Large intestine (tissue), 3 donors: ENCODE results near the gene ADARB2. TPM values are rescaled to one million over a fixed set of nuclear protein-coding genes. Genes with fewer than 3 reads are reported as not detected.
A peak's percentile ranks its signal among the peaks of the same experiment; 100 is the strongest.

Experiments
- DNase-seq, 2 donors: peaks; one replicate each; pipeline versions ENCODE4 v3.0.0 to v3.0.0-alpha.2; 2013
- H3K27ac ChIP-seq: one replicate; pipeline ENCODE4 v1.5.1; 2013; ENCODE audit warnings: low read length
- H3K27me3 ChIP-seq: 2 replicates; pipeline ENCODE4 v1.6.1; 2013; ENCODE audit warnings: low read length; ENCODE audit not compliant: control insufficient read depth, insufficient read depth
- H3K36me3 ChIP-seq: 2 replicates; pipeline ENCODE4 v1.6.1; 2013; ENCODE audit warnings: low read length; ENCODE audit not compliant: control insufficient read depth, insufficient read depth
- H3K4me1 ChIP-seq: one replicate; pipeline ENCODE4 v1.6.1; 2013; ENCODE audit warnings: low read length; ENCODE audit not compliant: control insufficient read depth, insufficient read depth
- H3K4me3 ChIP-seq: one replicate; pipeline ENCODE4 v1.5.1; 2013; ENCODE audit warnings: low read length
- H3K9me3 ChIP-seq: one replicate; pipeline ENCODE4 v1.6.1; 2013; ENCODE audit warnings: mild to moderate bottlenecking, low read depth, low read length, moderate library complexity; ENCODE audit not compliant: control insufficient read depth
- WGBS: methylation state at CpG from one replicate; pipeline ENCODE4 v1.1.5; 2013; ENCODE audit warnings: low lambda C conversion rate; ENCODE audit not compliant: insufficient coverage; 5-methylcytosine and 5-hydroxymethylcytosine counted together
- polyA plus RNA-seq: library from polyadenylated mRNA; unstranded; fragments of 120-200 nt; gene quantifications from one replicate; pipeline ENCODE4 v1.2.1, GENCODE V29; 2013

Gene ADARB2
- polyA plus RNA-seq, 1 donor: 0.52 TPM

DNA sequence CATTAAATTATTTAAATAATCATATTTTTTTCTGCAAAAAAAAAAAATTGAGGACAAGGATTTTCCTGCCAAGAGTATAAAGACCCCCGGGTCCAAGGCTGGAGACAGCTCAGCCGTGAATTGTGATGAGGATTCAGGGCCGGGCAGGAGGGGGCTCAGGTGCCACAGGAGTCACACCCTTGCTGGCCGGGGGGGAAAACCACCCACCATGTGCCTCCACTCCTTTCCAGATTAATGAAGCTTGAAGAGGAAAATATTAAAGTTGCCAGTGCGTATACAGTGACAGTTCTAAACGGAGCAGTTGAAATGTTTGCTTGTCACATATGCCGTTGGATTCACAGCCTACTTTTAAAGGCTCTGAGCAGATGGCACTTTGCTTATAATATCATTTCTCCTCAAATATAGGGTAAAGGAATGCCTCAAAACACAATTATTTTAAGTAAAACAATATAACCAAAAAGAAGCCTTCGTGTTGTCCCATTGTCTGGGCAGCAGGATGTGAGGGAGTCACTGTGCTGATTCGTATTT lies 49.6 kb downstream of the ADARB2 start:
- H3K27me3 ChIP-seq: no peaks in the 10 kb centered on the region
- peaks cover 3% of the 10 kb centered on the region for H3K9me3 ChIP-seq
- DNase-seq: no peak
- no peak overlapping the region for H3K27ac ChIP-seq
- H3K4me3 ChIP-seq: no peak overlapping the region
- H3K36me3 ChIP-seq: no peaks in the 10 kb centered on the region
- WGBS: no CpG with 5 or more reads among the region's 9 CpGs
- H3K4me1 ChIP-seq: peaks cover 9% of the 10 kb centered on the region

DNA sequence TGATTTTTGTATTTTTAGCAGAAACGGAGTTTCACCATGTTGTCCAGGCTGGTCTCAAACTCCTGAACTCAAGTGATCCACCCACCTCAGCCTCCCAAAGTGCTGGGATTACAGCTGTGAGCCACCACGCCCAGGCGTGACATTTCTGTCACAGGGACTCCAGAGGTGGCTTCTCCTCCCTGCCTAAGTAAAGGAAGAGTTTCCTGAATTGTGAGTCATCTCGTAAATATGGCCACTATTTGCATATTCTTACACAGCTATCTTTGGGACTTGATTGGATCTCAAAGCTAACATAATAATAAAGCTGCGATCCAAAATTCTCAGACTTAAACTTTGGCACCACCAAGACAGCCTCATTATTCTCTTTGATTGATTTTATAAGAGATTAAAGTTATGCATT lies 50.1 kb downstream of the ADARB2 start:
- Histone ChIP-seq H3K4me3 (no peak overlapping the region), H3K9me3 (peaks cover 3% of the 10 kb centered on the region), H3K4me1 (peaks cover 9% of the 10 kb centered on the region), H3K36me3 (no peaks in the 10 kb centered on the region), H3K27me3 (no peaks in the 10 kb centered on the region), H3K27ac (no peak overlapping the region)
- 83% methylated on average over 1 of the region's 5 CpGs for WGBS
- no peak for DNase-seq

DNA sequence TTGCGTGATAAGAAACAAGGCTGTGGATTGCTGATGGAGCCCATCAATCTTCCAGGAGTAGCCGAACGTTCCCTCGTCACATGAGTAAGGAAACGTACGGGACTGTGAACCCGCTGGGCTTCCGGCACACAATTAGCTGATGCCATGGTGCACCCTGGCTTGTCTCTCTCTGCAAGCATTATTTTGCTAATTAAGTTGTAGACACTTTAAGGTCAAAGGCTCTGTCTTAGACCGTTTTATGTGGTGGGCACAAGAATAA lies 50.9 kb downstream of the ADARB2 start:
- H3K27me3 ChIP-seq: no peaks in the 10 kb centered on the region
- H3K4me1 ChIP-seq: peaks cover 9% of the 10 kb centered on the region
- H3K4me3 ChIP-seq: no peak overlapping the region
- H3K36me3 ChIP-seq: no peaks in the 10 kb centered on the region
- H3K9me3 ChIP-seq: peaks cover 3% of the 10 kb centered on the region
- peak in 1 of 2 donors; percentile 14 for DNase-seq
- 33% methylated on average over 1 of the region's 9 CpGs for WGBS
- peak overlapping the region; percentile 86 for H3K27ac ChIP-seq

DNA sequence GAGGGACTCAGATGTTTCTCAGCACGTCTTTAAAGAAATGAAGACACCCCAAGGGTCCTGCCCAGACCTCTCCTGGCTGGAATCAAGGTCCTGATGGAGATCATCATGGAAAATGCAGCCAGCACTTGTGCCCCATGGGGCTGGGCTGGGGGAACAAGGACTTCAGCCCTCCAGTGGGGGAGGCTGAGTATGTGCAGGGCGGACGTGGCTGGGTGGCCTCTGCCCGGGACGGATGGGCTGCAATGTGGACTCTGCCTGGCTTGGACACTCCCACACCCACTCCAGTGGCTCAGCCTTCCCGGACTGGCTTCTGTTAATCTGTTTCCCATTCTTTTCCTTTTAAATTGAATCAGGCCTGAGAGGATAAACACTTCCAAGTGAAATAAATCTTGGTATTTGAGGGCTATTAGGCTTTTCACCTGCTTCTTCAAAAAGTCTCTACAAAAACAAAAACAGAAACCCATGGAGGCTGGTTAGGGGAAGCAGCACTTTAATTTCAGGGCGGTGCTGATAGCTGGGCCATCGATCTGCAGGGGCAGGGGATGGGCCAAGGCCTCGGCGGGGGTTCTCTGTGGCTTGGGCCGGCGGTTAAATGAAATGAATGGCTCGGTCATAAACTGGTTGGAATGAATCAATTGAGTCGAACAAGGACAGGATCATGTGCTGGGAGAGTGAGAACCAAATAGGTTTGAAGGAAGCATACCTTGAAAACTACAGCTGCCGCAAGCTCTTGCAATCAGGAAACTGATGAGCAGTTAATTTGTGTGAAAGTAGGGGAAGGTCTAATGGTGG lies 51.4 kb downstream of the ADARB2 start:
- H3K4me1 ChIP-seq: peaks cover 9% of the 10 kb centered on the region
- 60% methylated on average over 4 of the region's 15 CpGs for WGBS
- H3K36me3 ChIP-seq: no peaks in the 10 kb centered on the region
- H3K27ac ChIP-seq: peak overlapping the region; percentile 86
- peaks cover 3% of the 10 kb centered on the region for H3K9me3 ChIP-seq
- peak; percentile 63 to 76 for DNase-seq
- no peaks in the 10 kb centered on the region for H3K27me3 ChIP-seq
- H3K4me3 ChIP-seq: no peak overlapping the region

DNA sequence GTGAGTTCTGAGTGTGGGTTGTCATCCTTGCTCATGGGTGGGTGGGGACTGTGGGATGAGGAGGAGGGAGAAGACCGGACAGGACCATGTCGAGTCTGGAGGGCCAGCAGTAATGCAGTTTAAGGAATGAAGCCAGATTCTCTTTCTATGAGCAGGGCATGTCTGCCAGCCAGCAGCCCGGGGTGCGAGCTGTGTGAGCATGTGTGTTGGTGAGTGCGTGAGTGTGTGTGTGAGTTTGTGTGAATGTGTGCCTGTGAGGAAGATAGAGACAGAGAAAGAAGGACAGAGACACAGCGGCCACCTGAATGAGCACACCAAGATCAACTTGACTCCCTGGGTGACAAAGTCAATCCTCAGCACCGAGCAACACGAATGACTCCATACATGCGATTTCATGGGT lies 52.3 kb downstream of the ADARB2 start:
- WGBS: no CpG with 5 or more reads among the region's 9 CpGs
- no peak overlapping the region for H3K4me3 ChIP-seq
- peak overlapping the region; percentile 86 for H3K27ac ChIP-seq
- H3K36me3 ChIP-seq: no peaks in the 10 kb centered on the region
- H3K4me1 ChIP-seq: peaks cover 9% of the 10 kb centered on the region
- no peak for DNase-seq
- no peaks in the 10 kb centered on the region for H3K27me3 ChIP-seq
- peaks cover 3% of the 10 kb centered on the region for H3K9me3 ChIP-seq

DNA sequence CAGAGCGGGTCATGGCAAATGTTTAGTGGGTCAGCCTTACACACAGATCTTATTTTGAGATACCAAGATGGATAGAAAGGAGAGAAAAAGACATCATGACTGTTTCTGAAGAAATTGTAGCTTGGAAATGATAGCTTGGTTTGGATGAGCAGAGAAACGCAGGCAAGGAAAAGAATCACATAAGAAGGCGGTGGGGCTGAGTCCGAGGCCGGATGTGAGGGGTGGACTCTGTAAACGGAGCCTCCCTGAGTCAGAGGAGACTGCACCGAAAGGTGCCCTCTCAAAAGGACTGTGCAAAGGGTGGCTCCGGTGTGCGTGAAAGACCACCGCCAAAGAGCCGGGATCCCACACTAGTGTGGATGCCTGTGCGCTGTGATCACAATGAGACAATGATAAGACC lies 53.7 kb downstream of the ADARB2 start:
- no peaks in the 10 kb centered on the region for H3K27me3 ChIP-seq
- peaks cover 3% of the 10 kb centered on the region for H3K9me3 ChIP-seq
- no peak for DNase-seq
- 100% methylated on average over 1 of the region's 12 CpGs for WGBS
- H3K4me1 ChIP-seq: peaks cover 9% of the 10 kb centered on the region
- no peak overlapping the region for H3K4me3 ChIP-seq
- no peaks in the 10 kb centered on the region for H3K36me3 ChIP-seq
- no peak overlapping the region for H3K27ac ChIP-seq

DNA sequence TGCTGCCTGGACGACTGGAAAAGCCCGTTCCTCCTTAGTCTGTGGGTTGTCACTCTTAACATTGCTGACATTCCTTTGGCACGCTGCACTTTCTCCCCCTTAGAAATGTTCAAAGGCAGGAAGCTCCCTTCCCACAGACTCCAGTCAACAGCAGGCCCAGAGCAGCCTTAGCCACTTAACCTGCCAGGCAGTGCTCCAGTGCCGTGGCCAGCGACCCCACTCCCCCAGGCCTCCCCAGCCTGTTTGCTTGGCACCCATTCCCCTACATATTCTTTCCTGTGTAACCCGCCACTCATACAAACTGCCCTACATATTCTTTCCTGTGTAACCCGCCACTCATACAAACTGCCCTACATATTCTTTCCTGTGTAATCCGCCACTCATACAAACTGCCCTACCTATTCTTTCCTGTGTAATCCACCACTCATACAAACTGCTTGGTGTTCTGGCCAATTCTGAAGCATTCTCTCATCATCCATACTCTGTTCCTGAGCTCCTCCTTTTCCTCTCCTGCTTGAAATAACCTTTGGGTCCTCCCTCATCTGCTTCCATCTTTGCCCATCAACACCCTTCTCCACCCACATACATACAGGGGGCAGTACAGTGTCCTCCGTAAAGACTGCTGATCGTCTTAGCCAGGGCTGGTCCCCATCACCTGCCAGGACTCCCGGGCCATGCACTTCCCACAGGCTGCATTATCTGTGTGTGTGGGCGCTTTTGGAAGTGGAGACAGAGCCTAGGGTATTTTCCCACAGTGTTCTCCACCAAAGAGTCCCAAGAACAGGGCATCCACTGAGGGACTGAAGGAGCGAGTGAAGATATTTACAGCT lies 57.3 kb downstream of the ADARB2 start:
- WGBS: no CpG with 5 or more reads among the region's 13 CpGs
- Histone ChIP-seq H3K36me3 (no peaks in the 10 kb centered on the region), H3K4me3 (no peak overlapping the region), H3K9me3 (peaks cover 2% of the 10 kb centered on the region), H3K27ac (no peak overlapping the region), H3K4me1 (no peaks in the 10 kb centered on the region), H3K27me3 (no peaks in the 10 kb centered on the region)
- no peak for DNase-seq

DNA sequence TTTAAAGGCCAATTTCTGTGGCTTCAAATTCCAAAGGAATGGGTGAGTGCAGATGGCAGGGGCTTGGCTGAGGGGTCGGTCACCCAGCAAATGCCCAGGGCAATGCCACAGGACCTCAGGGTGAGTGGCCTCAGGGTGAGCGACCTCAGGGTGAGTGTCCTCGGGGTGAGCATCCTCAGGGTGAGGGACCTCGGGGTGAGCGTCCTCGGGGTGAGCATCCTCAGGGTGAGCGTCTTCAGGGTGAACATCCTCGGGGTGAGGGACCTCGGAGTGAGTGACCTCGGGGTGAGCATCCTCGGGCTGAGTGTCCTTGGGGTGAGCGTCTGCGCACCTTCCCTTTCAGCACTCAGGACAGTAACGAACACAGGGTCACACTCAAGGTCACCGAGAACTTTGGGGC lies 59.2 kb downstream of the ADARB2 start:
- H3K27me3 ChIP-seq: no peaks in the 10 kb centered on the region
- H3K4me1 ChIP-seq: no peaks in the 10 kb centered on the region
- no peaks in the 10 kb centered on the region for H3K9me3 ChIP-seq
- H3K4me3 ChIP-seq: no peak overlapping the region
- no peak for DNase-seq
- WGBS: no CpG with 5 or more reads among the region's 15 CpGs
- no peak overlapping the region for H3K27ac ChIP-seq
- no peaks in the 10 kb centered on the region for H3K36me3 ChIP-seq

DNA sequence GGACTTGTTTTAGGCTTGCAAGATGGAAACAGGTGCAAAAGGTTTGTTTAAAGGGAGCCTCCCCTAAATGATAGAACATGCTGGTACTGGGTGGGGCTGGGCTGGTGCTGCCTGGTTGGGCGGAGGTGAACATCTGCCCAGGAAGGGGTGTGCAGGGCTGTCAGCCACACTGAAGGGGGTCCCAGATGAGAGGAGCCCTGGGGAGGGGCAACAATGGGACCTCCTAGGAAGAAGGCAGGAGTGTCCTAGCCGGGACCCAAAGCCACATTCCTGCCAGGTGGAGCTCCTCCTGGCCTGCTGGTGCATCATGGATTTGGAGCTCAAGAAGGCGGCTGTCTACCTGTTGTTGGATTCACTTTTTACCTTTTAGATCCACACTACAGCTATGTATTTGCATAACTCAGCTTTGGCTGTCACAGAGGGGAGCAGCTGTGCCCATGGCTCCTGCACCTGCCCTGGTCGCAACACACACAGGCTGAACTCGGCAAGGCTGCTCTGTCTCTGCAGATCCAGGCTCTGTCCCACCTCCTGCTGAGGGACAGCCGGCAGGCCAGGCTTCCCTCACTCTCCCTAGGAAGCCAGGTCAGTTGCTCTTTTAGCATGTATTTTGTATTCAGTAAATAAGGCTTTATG lies 59.9 kb downstream of the ADARB2 start:
- no peak overlapping the region for H3K4me3 ChIP-seq
- DNase-seq: no peak
- H3K4me1 ChIP-seq: no peaks in the 10 kb centered on the region
- no peaks in the 10 kb centered on the region for H3K9me3 ChIP-seq
- H3K36me3 ChIP-seq: no peaks in the 10 kb centered on the region
- WGBS: no CpG with 5 or more reads among the region's 6 CpGs
- no peak overlapping the region for H3K27ac ChIP-seq
- no peaks in the 10 kb centered on the region for H3K27me3 ChIP-seq

DNA sequence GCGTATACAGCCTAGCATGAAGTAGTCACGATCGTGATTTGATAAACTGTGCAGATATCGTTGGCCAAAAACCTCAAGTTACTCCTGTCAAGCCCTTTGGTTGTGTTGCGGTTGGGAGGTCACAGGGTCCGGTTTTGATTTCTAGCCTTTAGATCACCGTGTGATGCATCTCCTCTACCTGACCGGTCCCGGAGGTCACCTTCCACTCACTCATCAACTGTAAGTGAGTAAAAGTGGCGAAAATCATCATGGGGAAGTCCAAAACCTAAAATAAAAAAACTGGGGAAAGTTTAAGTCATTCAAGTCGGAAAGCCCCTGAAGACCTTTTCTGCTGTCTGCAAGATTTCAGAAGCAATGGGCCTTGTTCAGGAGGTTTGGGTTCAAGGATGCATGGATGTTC lies 62.8 kb downstream of the ADARB2 start:
- no peaks in the 10 kb centered on the region for H3K4me1 ChIP-seq
- H3K27ac ChIP-seq: no peak overlapping the region
- DNase-seq: no peak
- 88% methylated on average over 3 of the region's 11 CpGs for WGBS
- no peaks in the 10 kb centered on the region for H3K9me3 ChIP-seq
- no peaks in the 10 kb centered on the region for H3K36me3 ChIP-seq
- no peaks in the 10 kb centered on the region for H3K27me3 ChIP-seq
- no peak overlapping the region for H3K4me3 ChIP-seq
